Endodermal cell (in vitro differentiated cells): ENCODE data around the gene HSF4. TPM values are rescaled to one million over a fixed set of nuclear protein-coding genes. Genes with fewer than 3 reads are reported as not detected.

ENCODE experiments used
- DNase-seq: peaks from one replicate; pipeline ENCODE4 v3.0.0-alpha.2; 2017
- H3K27ac ChIP-seq: 2 replicates; pipeline ENCODE4 v1.5.1; 2013; ENCODE audit warnings: mild to moderate bottlenecking, low read depth, low read length, moderate library complexity
- H3K27me3 ChIP-seq: 2 replicates; pipeline ENCODE4 v1.6.1; 2013; ENCODE audit warnings: mild to moderate bottlenecking, low read length, moderate library complexity; ENCODE audit not compliant: insufficient read depth, control insufficient read depth, poor library complexity, severe bottlenecking
- H3K36me3 ChIP-seq: 2 replicates; pipeline ENCODE4 v1.7.0; 2013; ENCODE audit warnings: mild to moderate bottlenecking, low read length, moderate library complexity; ENCODE audit not compliant: control insufficient read depth, insufficient read depth
- H3K4me1 ChIP-seq: one replicate; pipeline ENCODE4 v1.7.0; 2013; ENCODE audit warnings: low read length; ENCODE audit not compliant: control insufficient read depth, insufficient read depth
- H3K4me3 ChIP-seq: 2 replicates; pipeline ENCODE4 v1.5.1; 2013; ENCODE audit warnings: mild to moderate bottlenecking, low read length, moderate library complexity
- H3K9ac ChIP-seq: 2 replicates; pipeline ENCODE4 v1.6.1; 2013; ENCODE audit warnings: mild to moderate bottlenecking, low read length, moderate library complexity; ENCODE audit not compliant: poor library complexity, severe bottlenecking; ENCODE audit errors: extremely low read depth
- H3K9me3 ChIP-seq: 2 replicates; pipeline ENCODE4 v1.6.1; 2013; ENCODE audit warnings: mild to moderate bottlenecking, low read length, moderate library complexity; ENCODE audit not compliant: control insufficient read depth
- H3K27ac Mint-ChIP-seq: 2 replicates; pipeline ENCODE4 v1.8.0; 2020; ENCODE audit warnings: mixed read lengths
- H3K27me3 Mint-ChIP-seq: 2 replicates; pipeline ENCODE4 v1.8.0; 2021; ENCODE audit warnings: mild to moderate bottlenecking, mixed read lengths; ENCODE audit not compliant: insufficient read depth
- H3K36me3 Mint-ChIP-seq: 2 replicates; pipeline ENCODE4 v1.8.0; 2020; ENCODE audit warnings: low read depth, mixed read lengths
- H3K4me1 Mint-ChIP-seq: 2 replicates; pipeline ENCODE4 v1.8.0; 2020; ENCODE audit warnings: mixed read lengths
- H3K4me3 Mint-ChIP-seq: 2 replicates; pipeline ENCODE4 v1.8.0; 2020; ENCODE audit warnings: mild to moderate bottlenecking, moderate library complexity, mixed read lengths
- H3K9me3 Mint-ChIP-seq: 2 replicates; pipeline ENCODE4 v1.8.0; 2020; ENCODE audit warnings: mild to moderate bottlenecking, mixed read lengths
- CTCF ChIP-seq: fragments of 200-600 bp; sonication (generic); conservative IDR thresholded peaks from 2 replicates; pipeline ENCODE4 v1.5.0; 2021; ENCODE audit warnings: antibody characterized with exemption, mild to moderate bottlenecking
- WGBS, 2 experiments: methylation state at CpG; one replicate each; pipeline versions ENCODE4 v1.1.5 to v1.1.7; 2013; ENCODE audit warnings: missing lambda C conversion rate in 2 of 2, mixed read lengths in 1 of 2; ENCODE audit not compliant: insufficient coverage in 1 of 2, insufficient read length in 1 of 2; 5-methylcytosine and 5-hydroxymethylcytosine counted together
- total RNA-seq, 2 donors: library from RNA; stranded (reverse); fragmentation: NEBNext Ultra II Directional in 1 of 2; extraction: Animal tissue kit (Norgen Biotek cat#: 25700) in 1 of 2; gene quantifications; 2 replicates in 1 of 2; 3 replicates in 1 of 2; pipeline ENCODE4 v1.2.1, GENCODE V29; 2021

HSF4 gene
- total RNA-seq, 2 donors from 2014 or later: 2.0 to 6.8 TPM

DNA sequence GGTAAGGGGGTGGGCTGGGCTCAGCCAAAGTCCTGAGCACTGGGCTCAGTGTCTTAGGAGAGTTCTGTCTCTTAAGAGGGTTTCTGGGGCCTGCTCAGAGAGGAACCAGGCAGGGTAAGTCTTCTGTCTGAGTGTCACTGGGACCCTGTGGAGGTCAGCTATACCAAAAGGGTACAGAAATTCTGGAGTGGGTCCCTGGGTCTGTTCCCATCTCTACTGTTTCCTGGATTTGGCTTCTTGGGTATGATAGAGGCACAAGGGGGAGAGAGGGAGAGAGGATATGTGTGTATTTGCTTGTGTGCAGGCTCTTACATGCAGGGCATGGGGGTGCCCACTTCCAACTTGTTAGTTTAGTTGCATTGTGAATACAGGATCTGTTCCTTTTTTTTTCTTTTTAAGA, 29.0 kb downstream of the HSF4 start:
- peaks cover 47% of the 10 kb centered on the region for H3K36me3 Mint-ChIP-seq
- no peaks in the 10 kb centered on the region for H3K27me3 Mint-ChIP-seq
- DNase-seq: no peak
- peak overlapping the region; percentile 99 for H3K4me3 ChIP-seq
- TF ChIP-seq CTCF: no peak
- no peaks in the 10 kb centered on the region for H3K9me3 Mint-ChIP-seq
- no peak overlapping the region for H3K9ac ChIP-seq
- peaks cover 7% of the 10 kb centered on the region for H3K4me1 ChIP-seq
- H3K9me3 ChIP-seq: no peaks in the 10 kb centered on the region
- H3K4me1 Mint-ChIP-seq: peaks cover 5% of the 10 kb centered on the region
- H3K27me3 ChIP-seq: no peaks in the 10 kb centered on the region
- no peak overlapping the region for H3K27ac Mint-ChIP-seq
- H3K4me3 Mint-ChIP-seq: peak overlapping the region; percentile 80
- peaks cover 55% of the 10 kb centered on the region for H3K36me3 ChIP-seq
- H3K27ac ChIP-seq: no peak overlapping the region

GRCh38 chr16:67194260-67194659, 29.7 kb downstream of the HSF4 start:
- WGBS, 2 experiments: 92 to 96% methylated on average over 2 to 6 of the region's 6 CpGs
- H3K36me3 Mint-ChIP-seq: peaks cover 47% of the 10 kb centered on the region
- no peak for DNase-seq
- Histone ChIP-seq H3K4me3 (no peak overlapping the region), H3K4me1 (peaks cover 7% of the 10 kb centered on the region), H3K9ac (no peak overlapping the region), H3K27me3 (no peaks in the 10 kb centered on the region), H3K27ac (no peak overlapping the region), H3K36me3 (peaks cover 60% of the 10 kb centered on the region), H3K9me3 (no peaks in the 10 kb centered on the region)
- no peak for TF ChIP-seq CTCF
- H3K4me1 Mint-ChIP-seq: peaks cover 5% of the 10 kb centered on the region
- H3K27ac Mint-ChIP-seq: no peak overlapping the region
- H3K9me3 Mint-ChIP-seq: no peaks in the 10 kb centered on the region
- no peaks in the 10 kb centered on the region for H3K27me3 Mint-ChIP-seq
- H3K4me3 Mint-ChIP-seq: peak overlapping the region; percentile 80

DNA sequence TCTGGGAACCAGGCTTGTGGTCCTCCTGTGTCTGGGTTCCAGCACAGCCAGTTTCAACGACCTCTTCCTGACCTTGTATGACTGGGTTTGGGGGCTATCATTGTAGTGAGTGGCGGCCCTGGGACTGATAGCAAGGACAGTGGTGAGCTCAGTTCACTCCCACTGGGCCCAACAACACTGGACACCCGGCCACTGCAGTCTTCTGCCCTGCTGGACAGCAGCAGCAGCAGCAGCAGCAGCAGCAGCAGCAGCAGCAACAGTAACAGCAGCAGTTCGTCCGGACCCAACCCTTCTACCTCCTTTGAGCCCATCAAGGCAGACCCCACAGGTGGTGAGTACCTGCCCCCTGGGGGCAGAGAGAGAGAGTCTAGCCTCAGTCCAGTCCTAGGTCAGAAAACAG, 31.1 kb downstream of the HSF4 start:
- Histone ChIP-seq H3K4me1 (peaks cover 7% of the 10 kb centered on the region), H3K9me3 (no peaks in the 10 kb centered on the region), H3K27ac (no peak overlapping the region), H3K27me3 (no peaks in the 10 kb centered on the region), H3K4me3 (no peak overlapping the region), H3K9ac (no peak overlapping the region), H3K36me3 (peaks cover 65% of the 10 kb centered on the region)
- peaks cover 8% of the 10 kb centered on the region for H3K4me1 Mint-ChIP-seq
- H3K27me3 Mint-ChIP-seq: no peaks in the 10 kb centered on the region
- TF ChIP-seq CTCF: no peak
- no peak overlapping the region for H3K27ac Mint-ChIP-seq
- no peak for DNase-seq
- peaks cover 49% of the 10 kb centered on the region for H3K36me3 Mint-ChIP-seq
- 92 to 100% methylated on average over 2 to 5 of the region's 5 CpGs for WGBS, 2 experiments
- H3K4me3 Mint-ChIP-seq: no peak overlapping the region
- H3K9me3 Mint-ChIP-seq: no peaks in the 10 kb centered on the region
